ENCODE data around the gene IPO4.

Gene IPO4

GRCh38 chr14:24172871-24173281, 15.7 kb downstream of the IPO4 start:
- DNase-seq, result no peak

GRCh38 chr14:24172261-24172860, 16.3 kb downstream of the IPO4 start:
- no peak for DNase-seq

DNA sequence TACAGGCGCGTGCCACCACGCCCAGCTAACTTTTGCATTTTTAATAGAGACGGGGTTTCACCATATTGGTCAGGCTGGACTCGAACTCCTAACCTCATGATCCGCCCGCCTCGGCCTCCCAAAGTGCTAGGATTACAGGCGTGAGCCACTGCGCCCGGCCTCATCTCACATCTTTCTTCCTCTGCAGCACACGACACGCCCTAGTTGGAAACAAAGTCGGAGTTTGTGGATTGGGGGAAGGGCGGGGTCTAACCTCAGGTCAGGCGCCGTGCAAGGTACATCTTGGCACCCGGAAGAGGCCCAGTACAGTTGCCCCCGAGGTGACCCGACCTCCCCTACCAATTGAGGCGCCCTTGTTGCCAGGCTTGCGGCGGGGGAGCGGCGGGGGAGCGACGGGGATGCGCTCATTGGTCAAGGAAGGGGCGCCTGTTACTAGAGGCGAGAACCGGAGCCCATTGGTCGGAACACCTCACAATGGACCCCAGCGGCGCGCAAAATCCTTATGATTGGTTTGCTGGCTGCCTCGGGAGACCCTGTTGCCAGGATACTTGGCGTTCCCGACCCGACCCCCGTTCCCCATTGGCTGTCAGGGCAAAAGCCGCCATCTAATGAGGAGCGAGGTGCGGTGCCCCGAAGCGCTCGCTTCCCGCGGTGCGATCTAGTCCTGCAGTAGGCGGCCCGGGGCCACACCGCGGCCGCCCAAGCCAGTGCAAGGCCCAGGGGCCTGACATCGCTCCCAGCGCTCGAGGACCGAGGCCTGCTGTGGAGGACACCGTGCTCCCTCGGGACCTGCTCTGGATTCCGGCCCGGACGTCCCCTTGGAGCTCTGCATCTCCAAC, 17.0 kb downstream of the IPO4 start, which contains the start of gene REC8:
Gene REC8 (plus strand): TSS at position 659 of the 839 bp plus-strand sequence. CDS start 473 bp downstream, outside the sequence.
- peak; percentile 88 for DNase-seq

DNA sequence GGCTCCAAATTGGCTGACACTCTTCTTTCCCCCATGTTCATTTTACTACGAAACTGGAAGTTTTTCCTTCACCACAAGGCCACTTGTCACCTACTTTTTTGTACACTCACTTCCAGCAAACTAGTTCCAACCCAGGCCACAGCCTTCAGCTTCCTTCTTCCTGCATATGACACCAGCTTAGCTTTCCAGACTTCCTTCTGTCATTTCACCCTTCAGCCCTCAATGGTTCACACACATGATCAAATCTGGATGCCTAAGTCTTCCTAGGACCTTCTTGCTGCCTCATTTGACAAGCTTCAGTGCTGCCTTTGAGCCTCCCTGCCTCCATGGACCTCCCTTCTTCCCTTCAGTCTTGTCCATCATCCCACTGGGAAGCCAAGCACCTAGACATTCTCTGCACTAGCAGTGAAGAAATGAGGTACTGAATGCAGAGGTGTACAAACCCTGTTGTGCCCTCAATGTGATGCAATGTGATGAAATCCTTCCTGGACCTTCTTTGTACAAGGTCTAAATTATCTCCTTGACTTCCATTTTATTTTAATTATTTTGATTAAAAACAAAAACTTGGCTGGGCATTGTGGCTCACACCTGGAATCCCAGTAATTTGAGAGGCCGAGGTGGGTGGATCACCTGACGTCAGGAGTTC, 21.0 kb downstream of the IPO4 start:
- no peak for DNase-seq

DNA sequence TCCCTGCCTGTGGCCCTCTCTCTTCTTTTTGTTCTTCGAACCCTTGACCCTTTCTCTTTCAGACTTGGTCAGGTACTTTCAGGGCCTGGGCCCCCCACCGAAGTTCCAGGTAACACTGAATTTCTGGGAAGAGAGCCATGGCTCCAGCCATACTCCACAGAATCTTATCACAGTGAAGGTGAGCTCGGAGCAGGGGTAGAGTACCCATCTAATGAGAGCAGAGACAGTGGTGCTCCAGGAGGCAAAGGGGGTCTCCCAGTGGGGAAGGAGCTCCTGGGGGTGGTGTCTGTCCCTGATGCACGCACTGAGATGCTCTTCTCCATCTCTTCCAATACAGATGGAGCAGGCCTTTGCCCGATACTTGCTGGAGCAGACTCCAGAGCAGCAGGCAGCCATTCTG, 22.8 kb downstream of the IPO4 start:
- DNase-seq, result no peak

DNA sequence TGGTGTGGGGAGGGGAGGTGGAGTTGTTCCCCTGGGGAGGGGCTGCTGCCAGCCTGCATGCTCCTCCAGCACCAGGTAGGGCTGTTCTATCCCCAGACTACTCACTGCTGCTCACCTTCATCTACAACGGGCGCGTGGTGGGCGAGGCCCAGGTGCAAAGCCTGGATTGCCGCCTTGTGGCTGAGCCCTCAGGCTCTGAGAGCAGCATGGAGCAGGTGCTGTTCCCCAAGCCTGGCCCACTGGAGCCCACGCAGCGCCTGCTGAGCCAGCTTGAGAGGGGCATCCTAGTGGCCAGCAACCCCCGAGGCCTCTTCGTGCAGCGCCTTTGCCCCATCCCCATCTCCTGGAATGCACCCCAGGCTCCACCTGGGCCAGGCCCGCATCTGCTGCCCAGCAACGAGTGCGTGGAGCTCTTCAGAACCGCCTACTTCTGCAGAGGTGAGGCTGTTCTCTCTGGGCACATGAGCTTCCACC, 24.1 kb downstream of the IPO4 start:
- no peak for DNase-seq

GRCh38 chr14:24162093-24162492, 26.5 kb downstream of the IPO4 start:
- peak; percentile 72 for DNase-seq

GRCh38 chr14:24160850-24161804, 27.5 kb downstream of the IPO4 start, which contains the start of gene IRF9:
Gene IRF9 (plus strand): TSS chr14:24161265. CDS start chr14:24162145, 880 bp downstream.
- peak; percentile 99 for DNase-seq

DNA sequence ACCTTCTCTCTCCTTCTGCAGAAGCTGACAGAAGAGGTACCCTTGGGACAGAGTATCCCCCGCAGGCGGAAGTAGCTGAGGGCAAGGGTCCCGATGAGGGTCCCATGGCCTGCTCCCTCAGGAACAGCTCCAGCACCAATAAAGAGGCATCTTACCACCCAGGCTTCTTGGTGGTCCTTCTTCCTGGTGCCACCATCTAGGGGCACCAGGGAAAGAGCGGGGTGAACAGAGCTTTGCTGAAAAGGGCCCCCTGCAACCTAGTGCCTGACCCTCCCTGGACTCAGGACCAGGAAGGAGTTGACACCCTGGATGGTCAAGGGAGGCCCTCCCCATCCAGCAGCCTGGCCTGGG, 28.1 kb downstream of the IPO4 start:
- DNase-seq, result no peak

DNA sequence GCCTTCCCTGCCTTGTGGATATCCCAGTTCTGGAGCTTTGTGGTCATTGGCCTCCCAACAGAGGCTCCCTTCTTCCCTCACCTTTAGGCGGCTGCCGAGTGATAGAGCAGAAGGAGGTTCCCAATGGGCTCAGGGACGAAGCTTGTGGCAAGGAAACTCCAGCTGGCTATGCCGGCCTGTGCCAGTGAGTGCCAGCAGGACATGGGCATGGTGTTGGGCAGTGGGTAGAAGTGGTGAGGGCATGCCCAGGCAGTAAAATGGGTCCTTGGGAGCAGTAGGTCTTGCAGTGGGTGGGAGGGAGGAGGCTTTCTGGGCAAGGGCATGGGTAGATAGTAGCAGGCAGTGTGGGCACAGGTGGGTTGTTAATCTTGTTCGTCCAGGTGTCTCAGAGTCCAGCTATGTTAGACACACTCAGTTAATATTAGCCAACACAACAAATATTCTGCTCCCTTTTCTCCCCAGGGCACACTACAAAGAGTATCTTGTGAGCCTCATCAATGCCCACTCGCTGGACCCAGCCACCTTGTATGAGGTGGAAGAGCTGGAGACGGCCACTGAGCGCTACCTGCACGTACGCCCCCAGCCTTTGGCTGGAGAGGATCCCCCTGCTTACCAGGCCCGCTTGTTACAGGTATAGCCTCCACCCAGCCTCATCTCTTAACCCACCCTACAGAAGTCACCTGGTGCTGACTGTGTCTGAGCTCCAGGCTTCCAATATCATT, 28.7 kb downstream of the IPO4 start:
- DNase-seq, result no peak

- DNase-seq, result no peak
Measured at GRCh38 chr14:24157331-24157730, 31.3 kb downstream of the IPO4 start.

GRCh38 chr14:24156840-24157239, 31.8 kb downstream of the IPO4 start:
- no peak for DNase-seq

- no peak for DNase-seq
Measured at GRCh38 chr14:24155100-24155499, 33.5 kb downstream of the IPO4 start.

DNA sequence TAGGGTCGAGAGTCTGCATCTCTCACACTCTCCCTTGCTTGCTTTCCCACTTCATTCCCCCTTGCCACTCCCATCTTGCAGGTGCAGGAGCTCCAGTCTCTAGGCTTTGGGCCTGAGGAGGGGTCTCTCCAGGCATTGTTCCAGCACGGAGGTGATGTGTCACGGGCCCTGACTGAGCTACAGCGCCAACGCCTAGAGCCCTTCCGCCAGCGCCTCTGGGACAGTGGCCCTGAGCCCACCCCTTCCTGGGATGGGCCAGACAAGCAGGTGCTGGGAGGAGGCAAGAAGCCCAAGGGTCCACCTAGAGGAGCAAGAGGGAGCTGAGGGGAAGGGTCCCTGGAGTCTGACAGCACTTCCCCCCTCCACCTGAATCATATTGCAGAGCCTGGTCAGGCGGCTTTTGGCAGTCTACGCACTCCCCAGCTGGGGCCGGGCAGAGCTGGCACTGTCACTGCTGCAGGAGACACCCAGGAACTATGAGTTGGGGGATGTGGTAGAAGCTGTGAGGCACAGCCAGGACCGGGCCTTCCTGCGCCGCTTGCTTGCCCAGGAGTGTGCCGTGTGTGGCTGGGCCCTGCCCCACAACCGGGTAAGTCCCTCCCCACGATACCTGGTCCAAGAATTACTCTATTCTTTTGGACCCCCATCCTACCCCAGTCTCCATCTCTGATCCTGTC, 37.1 kb downstream of the IPO4 start:
- no peak for DNase-seq

GRCh38 chr14:24150993-24151392, 37.6 kb downstream of the IPO4 start:
- no peak for DNase-seq

DNA sequence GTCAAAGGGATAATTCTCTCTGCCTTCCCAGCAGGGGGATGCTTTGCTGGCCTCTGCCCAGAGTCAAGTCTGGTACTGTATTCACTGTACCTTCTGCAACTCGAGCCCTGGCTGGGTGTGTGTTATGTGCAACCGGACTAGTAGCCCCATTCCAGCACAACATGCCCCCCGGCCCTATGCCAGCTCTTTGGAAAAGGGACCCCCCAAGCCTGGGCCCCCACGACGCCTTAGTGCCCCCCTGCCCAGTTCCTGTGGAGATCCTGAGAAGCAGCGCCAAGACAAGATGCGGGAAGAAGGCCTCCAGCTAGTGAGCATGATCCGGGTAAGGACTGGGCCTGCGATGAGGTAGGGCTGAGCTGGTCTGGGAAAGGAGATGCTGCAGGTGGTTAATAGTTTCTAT, 38.0 kb downstream of the IPO4 start:
- no peak for DNase-seq

DNA sequence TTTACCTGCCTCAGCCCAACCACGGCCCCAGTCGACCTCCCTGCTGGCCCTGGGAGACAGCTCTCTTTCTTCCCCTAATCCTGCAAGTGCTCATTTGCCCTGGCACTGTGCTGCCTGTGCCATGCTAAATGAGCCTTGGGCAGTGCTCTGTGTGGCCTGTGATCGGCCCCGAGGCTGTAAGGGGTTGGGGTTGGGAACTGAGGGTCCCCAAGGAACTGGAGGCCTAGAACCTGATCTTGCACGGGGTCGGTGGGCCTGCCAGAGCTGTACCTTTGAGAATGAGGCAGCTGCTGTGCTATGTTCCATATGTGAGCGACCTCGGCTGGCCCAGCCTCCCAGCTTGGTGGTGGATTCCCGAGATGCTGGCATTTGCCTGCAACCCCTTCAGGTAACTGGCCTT, 38.6 kb downstream of the IPO4 start:
- no peak for DNase-seq

DNA sequence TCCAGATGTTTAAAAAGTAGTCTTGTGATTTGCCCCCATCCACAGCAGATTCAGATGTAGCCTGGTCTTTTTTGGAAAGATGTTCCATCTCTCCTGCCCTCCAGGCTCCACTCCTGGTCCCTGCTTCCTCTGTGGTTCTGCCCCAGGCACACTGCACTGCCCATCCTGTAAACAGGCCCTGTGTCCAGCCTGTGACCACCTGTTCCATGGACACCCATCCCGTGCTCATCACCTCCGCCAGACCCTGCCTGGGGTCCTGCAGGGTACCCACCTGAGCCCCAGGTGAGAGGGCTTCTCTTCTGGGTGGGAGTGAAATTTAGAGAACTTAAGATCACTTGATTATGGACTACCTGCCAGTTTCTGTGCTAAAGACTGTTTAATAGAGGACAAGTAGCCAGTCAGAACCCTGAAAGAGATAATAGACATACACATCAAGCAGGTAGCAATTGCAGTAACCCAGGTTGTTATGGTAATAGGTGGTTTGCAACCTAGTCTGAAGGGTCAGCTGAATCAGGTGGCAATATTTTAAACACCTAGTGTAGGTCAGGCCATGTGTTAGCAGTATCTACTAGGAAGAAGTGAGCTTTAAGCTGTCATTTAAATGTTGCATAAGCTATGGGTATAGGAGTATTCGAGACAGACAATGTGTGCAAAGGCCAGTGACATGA, 39.2 kb downstream of the IPO4 start:
- no peak for DNase-seq

- DNase-seq, result no peak
Measured at GRCh38 chr14:24147761-24148428, 40.7 kb downstream of the IPO4 start.
